HG03060 (cell line): Measurements from ENCODE around the gene RTTN.
"Not testable (repeated sequence)": the region's sequence is repeated elsewhere in the genome, so short reads cannot be mapped to it uniquely, and the experiment has no call there.

Experiments used
- ATAC-seq: cut with Tn5 transposase; IDR thresholded peaks from one replicate; pipeline ENCODE4 v1.9.1; 2021; ENCODE audit warnings: low read depth, moderate number of reproducible peaks; ENCODE audit not compliant: unreplicated experiment

RTTN gene

GRCh38 chr18:69995774-69996173, 209.7 kb downstream of the RTTN start:
- ATAC-seq, result no peak

- ATAC-seq, result no peak
These were observed 212.7 kb downstream of the RTTN start for GRCh38 chr18:69992776-69993175.

- no peak for ATAC-seq
These were observed 217.6 kb downstream of the RTTN start for GRCh38 chr18:69987870-69988269.

GRCh38 chr18:69985239-69985638, 220.2 kb downstream of the RTTN start:
- no peak for ATAC-seq

- ATAC-seq, result no peak
These were observed 223.1 kb downstream of the RTTN start for GRCh38 chr18:69982417-69982816.

GRCh38 chr18:69981948-69982347, 223.5 kb downstream of the RTTN start:
- ATAC-seq, result peak; percentile 59

- no peak for ATAC-seq
These were observed 224.3 kb downstream of the RTTN start for GRCh38 chr18:69980982-69981804.

- ATAC-seq, result no peak
These were observed 225.0 kb downstream of the RTTN start for GRCh38 chr18:69980509-69980908.

GRCh38 chr18:69978732-69979715, 226.5 kb downstream of the RTTN start:
- peak; percentile 55 for ATAC-seq

- not testable (repeated sequence) for ATAC-seq
These were observed 230.2 kb downstream of the RTTN start for GRCh38 chr18:69975294-69975693.

GRCh38 chr18:69974365-69974764, 231.1 kb downstream of the RTTN start:
- no peak for ATAC-seq

GRCh38 chr18:69969491-69969890, 236.0 kb downstream of the RTTN start:
- ATAC-seq, result no peak

- peak; percentile 90 for ATAC-seq
These were observed 237.4 kb downstream of the RTTN start for GRCh38 chr18:69968039-69968438.

GRCh38 chr18:69963196-69963595, 242.3 kb downstream of the RTTN start:
- ATAC-seq, result no peak

GRCh38 chr18:69961718-69962117, 243.8 kb downstream of the RTTN start:
- ATAC-seq, result no peak

- ATAC-seq, result peak; percentile 63
These were observed 247.1 kb downstream of the RTTN start for GRCh38 chr18:69958422-69958821.

GRCh38 chr18:69957747-69958146, 247.7 kb downstream of the RTTN start:
- ATAC-seq, result no peak

- no peak for ATAC-seq
These were observed 248.5 kb downstream of the RTTN start for GRCh38 chr18:69956665-69957620.

GRCh38 chr18:69956057-69956456, 249.4 kb downstream of the RTTN start:
- no peak for ATAC-seq
